Non-pigmented ciliary epithelial cell (primary cell): ENCODE results near the gene NOS1AP.
A peak's percentile ranks its signal among the peaks of the same experiment; 100 is the strongest.

Experiments used
- DNase-seq: peaks from one replicate; pipeline ENCODE4 v3.0.0-alpha.2; 2010; ENCODE audit warnings: low read depth

The NOS1AP gene

GRCh38 chr1:162090378-162090777 lies 20.9 kb downstream of the NOS1AP start:
- DNase-seq = no peak

GRCh38 chr1:162091681-162092524 lies 22.4 kb downstream of the NOS1AP start:
- DNase-seq = no peak

- no peak for DNase-seq
Measured at GRCh38 chr1:162093095-162093494, 23.6 kb downstream of the NOS1AP start.

DNA sequence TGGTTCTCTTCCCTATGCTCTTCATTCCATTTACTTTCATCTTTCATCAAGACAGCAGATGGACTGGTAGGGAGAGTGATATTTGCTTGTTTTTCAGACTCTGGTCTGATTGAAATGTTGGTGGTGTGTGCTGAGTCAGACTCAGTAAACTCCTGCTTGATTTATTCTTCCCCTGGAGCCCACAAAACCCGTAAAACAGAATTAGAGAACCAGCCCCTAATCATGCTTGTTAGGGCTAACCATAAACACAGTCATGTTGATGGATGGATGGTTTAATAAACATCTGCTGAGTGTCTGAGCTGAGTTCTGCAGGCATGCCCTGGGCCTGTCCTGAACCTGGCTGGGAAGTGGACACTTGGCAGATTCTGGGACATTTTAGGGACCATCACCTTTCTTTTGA lies 24.8 kb downstream of the NOS1AP start:
- DNase-seq = no peak

GRCh38 chr1:162094723-162095122 lies 25.2 kb downstream of the NOS1AP start:
- DNase-seq = no peak

DNA sequence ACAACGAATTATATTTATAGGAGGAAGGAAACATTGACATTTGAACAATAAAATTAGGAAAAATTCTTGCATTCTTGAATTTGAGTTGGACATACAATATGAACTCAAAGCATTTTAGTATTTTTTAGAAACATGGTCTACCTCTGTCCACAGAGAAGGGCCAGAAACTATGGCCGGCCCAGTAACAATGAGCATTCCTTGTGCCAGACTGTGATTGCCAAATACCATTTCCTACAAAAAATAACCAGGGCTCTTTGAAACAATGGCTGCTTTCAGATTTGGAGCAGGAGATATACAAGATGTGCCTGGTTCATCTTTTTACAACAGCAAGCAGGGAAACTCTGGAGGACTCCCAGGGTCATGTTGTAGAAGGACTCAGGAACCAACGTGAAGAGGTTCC lies 38.4 kb downstream of the NOS1AP start:
- no peak for DNase-seq

GRCh38 chr1:162108426-162108825 lies 38.9 kb downstream of the NOS1AP start:
- DNase-seq = no peak

DNA sequence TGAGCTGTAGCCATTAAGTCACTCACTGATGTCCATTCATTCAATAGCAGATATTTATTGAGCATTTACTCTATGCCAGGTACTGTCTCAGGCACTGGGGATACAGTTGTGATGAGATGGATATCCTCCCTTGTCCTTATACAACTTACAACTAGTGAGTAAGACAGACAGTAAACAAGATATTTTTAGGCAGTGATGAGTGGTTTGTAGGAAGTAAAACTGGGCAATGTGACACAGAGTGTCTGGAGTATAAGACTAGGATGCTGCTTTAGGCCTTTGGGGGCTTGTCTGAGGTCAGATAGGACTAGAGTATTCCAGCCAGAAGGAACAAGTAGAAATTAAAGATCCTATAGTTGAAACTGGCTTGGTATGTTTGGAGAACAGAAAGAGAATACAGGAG lies 41.4 kb downstream of the NOS1AP start:
- DNase-seq = no peak

DNA sequence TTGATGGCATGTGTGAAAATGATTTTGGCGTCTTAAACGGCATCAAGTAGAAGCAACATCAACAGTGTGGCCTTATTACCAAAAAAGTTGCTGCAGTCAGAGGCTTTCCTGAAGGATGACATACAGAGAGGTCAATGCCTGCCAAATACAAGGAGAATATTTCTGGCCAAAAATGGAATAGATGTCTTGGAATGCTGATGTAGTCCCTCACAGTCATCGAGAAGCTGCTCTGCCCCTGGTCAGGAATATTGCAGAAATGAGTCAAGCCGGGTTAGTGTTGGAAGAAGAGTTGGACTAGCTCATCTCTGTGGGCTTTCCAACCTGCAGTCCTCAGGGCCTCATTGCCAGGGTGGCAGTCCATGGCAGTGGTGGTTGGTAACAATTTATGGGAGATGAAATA lies 42.1 kb downstream of the NOS1AP start:
- DNase-seq = no peak

GRCh38 chr1:162113419-162113818 lies 43.9 kb downstream of the NOS1AP start:
- no peak for DNase-seq

GRCh38 chr1:162117039-162117774 lies 47.7 kb downstream of the NOS1AP start:
- DNase-seq = no peak

DNA sequence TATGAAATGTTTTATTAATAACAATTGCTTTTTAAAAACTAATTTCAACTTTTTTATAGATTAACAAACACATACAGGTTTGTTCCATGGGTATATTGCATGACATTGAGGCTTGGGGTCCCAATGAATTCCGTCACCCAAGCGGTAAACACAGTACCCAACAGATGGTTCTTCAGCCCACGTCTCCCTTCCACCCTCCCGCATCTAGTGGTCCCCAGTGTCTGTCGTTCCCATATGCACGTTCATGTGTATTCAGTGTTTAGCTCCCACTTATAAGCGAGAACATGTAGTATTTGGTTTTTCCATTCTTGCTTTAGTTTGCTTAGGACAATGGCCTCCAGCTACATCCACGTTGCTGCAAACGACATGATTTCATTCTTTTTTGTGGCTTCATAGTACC lies 48.6 kb downstream of the NOS1AP start:
- DNase-seq = no peak

DNA sequence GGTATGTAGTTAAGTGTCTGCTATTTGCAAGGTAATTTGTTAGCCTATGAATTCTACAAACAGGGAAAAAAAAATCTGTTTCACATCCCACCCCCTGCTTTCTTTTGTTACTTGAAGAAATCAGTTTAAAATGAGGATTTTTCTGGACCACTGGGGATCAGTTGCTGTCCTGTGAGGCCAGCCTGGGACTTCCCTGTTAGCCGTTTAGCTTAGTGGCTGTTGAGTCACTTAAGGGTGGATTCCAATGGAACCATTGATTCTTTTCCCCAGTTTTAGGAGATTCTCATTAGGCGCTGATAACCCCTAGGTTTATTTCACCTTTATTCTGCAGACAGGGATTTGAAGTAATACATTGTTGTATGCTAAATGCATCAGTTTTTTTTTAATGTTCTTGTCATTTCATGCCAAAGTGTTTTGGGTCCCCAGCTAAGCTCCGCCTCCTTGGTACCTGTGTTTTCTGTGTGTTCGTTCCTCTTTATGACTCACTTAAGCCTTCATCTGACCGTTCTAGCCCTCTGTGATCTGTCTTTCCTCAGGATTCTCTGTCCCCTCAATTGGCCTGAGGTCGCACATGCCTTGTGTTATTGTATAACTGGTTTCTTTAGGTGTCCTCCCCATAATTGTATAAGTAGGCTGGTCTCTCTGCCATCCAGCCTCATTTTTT lies 59.3 kb downstream of the NOS1AP start:
- no peak for DNase-seq

GRCh38 chr1:162130308-162130707 lies 60.8 kb downstream of the NOS1AP start:
- DNase-seq = no peak

DNA sequence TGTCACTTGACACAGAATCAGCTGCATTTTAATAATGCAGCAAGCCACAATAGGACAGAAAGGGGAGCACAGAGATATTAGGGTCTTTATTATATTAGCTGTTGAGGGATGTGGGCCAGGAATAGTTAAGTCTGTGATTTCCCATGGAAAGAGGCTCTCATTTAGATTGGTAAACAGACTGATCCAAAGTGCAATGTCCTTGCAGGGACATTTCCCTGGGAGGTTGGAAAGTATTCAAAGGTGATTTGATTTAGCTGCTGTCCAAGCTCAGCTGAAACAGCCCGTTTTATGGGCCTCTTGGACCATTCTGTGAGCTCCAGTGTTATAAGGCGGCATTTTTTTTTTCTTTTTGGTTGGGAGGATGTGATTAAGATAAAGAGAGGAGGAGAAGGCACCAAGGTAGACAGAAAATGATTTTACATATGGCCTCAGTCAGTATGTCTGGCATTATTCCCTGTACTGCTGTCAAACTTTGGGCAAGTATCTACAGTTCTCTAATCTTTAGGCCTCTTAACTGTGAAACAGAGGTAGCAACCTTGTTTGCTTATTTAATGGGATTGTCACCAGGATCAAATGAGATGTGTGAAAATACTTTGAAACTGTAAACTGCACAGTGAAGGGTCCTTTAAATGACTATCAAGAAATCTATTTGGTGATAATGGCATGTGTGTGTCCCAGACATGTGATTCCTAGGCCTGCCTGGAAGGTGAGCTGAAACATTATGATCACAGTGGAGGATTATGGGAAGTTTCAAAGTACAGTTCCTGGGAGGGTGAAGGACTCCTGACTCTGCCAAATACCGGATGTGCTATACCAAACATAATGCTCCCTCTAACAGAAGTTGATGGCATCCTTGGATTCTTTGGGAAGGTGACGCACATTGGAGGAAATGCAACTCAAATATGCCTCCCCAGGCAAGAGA lies 62.2 kb downstream of the NOS1AP start:
- DNase-seq = no peak

- no peak for DNase-seq
Measured at GRCh38 chr1:162133566-162133965, 64.1 kb downstream of the NOS1AP start.

- no peak for DNase-seq
Measured at GRCh38 chr1:162134646-162135045, 65.2 kb downstream of the NOS1AP start.

DNA sequence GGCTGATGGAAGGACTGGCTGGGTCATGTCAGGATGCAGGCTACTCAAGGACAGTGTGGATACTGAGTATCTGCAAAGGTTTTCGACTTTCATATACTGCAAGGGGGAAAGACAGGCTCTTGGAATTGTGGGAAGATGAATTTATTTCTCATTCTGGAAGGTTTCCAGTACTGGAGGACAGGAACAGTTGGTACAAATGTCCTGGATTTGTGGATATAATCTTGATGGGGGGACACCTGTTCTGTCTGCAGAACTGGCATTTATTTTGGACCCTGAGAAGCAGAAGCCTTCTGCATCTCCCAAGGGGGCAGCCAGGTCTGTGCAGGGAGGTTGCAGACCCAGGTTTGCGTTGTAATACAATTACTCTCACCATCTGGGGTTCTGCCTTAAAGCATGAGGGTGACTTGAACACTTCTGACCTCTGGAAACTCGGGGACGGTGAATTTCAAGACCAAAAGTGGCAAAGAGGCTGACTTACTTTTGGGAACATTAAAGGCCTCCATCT lies 65.8 kb downstream of the NOS1AP start:
- DNase-seq = no peak

- peak; percentile 81 for DNase-seq
Measured at GRCh38 chr1:162136760-162137159, 67.3 kb downstream of the NOS1AP start.

GRCh38 chr1:162137179-162137960 lies 67.9 kb downstream of the NOS1AP start:
- no peak for DNase-seq

DNA sequence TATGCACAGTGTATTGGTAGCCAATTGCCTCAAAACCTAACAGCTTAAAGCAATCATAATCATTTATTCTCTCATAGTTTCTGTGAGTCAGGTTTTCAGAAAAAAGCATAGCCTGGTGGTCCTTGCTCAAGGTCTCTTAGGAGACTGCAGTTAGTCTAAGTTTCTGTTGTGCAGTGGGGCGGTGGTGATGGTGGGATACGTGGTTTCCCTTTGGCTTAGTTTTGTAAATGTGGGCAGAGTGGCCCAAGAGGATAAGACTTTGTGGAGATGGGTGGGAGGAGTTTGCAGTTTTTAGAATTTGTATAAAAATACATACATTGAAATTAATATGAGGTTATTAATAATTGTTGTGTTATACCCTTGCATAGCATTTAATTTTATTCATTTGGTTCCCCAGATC lies 68.6 kb downstream of the NOS1AP start:
- no peak for DNase-seq
